Neural cell (in vitro differentiated cells): Measurements from ENCODE around the gene NCLN.

Experiments
- EP300 ChIP-seq: fragments of 450-650 bp; conservative IDR thresholded peaks from 2 replicates; pipeline ENCODE4 v1.6.1; 2014; ENCODE audit warnings: antibody characterized with exemption, mild to moderate bottlenecking, moderate library complexity; ENCODE audit not compliant: poor library complexity, severe bottlenecking
- EZH2 ChIP-seq: fragments of 200-600, 300-800 bp; shearing (Covaris generic), sonication (generic); IDR thresholded peaks from 2 replicates; pipeline ENCODE4 v1.6.1; 2014; ENCODE audit warnings: antibody characterized with exemption, low read length, borderline replicate concordance, mild to moderate bottlenecking; ENCODE audit not compliant: insufficient read depth, poor library complexity, severe bottlenecking
- MXI1 ChIP-seq: fragments of 450-650 bp; conservative IDR thresholded peaks from 2 replicates; pipeline ENCODE4 v1.6.1; 2014; ENCODE audit warnings: antibody characterized with exemption, mild to moderate bottlenecking; ENCODE audit not compliant: poor library complexity, severe bottlenecking
- POLR2AphosphoS5 ChIP-seq: IDR thresholded peaks from 2 replicates; pipeline ENCODE4 v1.6.1; 2012
- RAD21 ChIP-seq: fragments of 450-650 bp; conservative IDR thresholded peaks from 2 replicates; pipeline ENCODE4 v1.6.1; 2014; ENCODE audit warnings: antibody characterized with exemption, mild to moderate bottlenecking, moderate library complexity
- SMC3 ChIP-seq: fragments of 450-650 bp; conservative IDR thresholded peaks from 2 replicates; pipeline ENCODE4 v1.6.1; 2014; ENCODE audit warnings: antibody characterized with exemption, mild to moderate bottlenecking, moderate library complexity; ENCODE audit not compliant: poor library complexity
- TAF1 ChIP-seq: IDR thresholded peaks from 2 replicates; pipeline ENCODE4 v1.6.1; 2012; ENCODE audit warnings: low read depth
- TF ChIP-seq, protein P1 (sequence below): fragments of 450-650 bp; IDR thresholded peaks from 2 replicates; pipeline ENCODE4 v1.5.1; 2014; ENCODE audit warnings: antibody characterized with exemption, mild to moderate bottlenecking, moderate library complexity; ENCODE audit not compliant: poor library complexity, severe bottlenecking
- TF ChIP-seq, protein P2 (sequence below): IDR thresholded peaks from 2 replicates; pipeline ENCODE4 v1.6.1; 2012; ENCODE audit warnings: borderline replicate concordance

DNA sequence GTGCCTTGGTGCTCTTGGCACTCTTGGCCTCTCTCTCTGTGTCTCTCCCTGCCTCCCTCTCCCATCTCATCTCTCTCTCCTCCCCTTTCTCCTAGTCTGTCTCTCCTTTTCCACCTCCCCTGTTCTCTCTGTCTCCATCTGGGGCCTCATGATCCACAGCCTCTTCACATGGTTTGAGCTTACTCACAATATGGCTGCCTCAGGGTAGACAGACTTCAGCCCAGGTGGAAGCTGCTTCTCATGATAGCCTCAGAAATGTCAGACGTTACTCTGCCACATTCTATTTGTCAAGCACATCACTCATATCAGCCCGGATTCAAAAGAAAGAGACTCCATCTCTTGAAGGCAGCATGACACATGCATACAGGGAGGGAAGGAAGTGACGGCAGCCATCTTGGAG, 25.5 kb upstream of the NCLN start:
- TF ChIP-seq, protein P1, sequence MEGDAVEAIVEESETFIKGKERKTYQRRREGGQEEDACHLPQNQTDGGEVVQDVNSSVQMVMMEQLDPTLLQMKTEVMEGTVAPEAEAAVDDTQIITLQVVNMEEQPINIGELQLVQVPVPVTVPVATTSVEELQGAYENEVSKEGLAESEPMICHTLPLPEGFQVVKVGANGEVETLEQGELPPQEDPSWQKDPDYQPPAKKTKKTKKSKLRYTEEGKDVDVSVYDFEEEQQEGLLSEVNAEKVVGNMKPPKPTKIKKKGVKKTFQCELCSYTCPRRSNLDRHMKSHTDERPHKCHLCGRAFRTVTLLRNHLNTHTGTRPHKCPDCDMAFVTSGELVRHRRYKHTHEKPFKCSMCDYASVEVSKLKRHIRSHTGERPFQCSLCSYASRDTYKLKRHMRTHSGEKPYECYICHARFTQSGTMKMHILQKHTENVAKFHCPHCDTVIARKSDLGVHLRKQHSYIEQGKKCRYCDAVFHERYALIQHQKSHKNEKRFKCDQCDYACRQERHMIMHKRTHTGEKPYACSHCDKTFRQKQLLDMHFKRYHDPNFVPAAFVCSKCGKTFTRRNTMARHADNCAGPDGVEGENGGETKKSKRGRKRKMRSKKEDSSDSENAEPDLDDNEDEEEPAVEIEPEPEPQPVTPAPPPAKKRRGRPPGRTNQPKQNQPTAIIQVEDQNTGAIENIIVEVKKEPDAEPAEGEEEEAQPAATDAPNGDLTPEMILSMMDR: no peak
- no peak for TF ChIP-seq TAF1
- TF ChIP-seq, protein P2, sequence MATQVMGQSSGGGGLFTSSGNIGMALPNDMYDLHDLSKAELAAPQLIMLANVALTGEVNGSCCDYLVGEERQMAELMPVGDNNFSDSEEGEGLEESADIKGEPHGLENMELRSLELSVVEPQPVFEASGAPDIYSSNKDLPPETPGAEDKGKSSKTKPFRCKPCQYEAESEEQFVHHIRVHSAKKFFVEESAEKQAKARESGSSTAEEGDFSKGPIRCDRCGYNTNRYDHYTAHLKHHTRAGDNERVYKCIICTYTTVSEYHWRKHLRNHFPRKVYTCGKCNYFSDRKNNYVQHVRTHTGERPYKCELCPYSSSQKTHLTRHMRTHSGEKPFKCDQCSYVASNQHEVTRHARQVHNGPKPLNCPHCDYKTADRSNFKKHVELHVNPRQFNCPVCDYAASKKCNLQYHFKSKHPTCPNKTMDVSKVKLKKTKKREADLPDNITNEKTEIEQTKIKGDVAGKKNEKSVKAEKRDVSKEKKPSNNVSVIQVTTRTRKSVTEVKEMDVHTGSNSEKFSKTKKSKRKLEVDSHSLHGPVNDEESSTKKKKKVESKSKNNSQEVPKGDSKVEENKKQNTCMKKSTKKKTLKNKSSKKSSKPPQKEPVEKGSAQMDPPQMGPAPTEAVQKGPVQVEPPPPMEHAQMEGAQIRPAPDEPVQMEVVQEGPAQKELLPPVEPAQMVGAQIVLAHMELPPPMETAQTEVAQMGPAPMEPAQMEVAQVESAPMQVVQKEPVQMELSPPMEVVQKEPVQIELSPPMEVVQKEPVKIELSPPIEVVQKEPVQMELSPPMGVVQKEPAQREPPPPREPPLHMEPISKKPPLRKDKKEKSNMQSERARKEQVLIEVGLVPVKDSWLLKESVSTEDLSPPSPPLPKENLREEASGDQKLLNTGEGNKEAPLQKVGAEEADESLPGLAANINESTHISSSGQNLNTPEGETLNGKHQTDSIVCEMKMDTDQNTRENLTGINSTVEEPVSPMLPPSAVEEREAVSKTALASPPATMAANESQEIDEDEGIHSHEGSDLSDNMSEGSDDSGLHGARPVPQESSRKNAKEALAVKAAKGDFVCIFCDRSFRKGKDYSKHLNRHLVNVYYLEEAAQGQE: no peak
- TF ChIP-seq RAD21: no peak
- no peak for TF ChIP-seq SMC3
- no peak for TF ChIP-seq POLR2AphosphoS5
- no peak for TF ChIP-seq EZH2
- TF ChIP-seq MXI1: no peak
- TF ChIP-seq EP300: no peak
